Measurements from ENCODE around the gene CCDC142.

- TF ChIP-seq, protein P1, sequence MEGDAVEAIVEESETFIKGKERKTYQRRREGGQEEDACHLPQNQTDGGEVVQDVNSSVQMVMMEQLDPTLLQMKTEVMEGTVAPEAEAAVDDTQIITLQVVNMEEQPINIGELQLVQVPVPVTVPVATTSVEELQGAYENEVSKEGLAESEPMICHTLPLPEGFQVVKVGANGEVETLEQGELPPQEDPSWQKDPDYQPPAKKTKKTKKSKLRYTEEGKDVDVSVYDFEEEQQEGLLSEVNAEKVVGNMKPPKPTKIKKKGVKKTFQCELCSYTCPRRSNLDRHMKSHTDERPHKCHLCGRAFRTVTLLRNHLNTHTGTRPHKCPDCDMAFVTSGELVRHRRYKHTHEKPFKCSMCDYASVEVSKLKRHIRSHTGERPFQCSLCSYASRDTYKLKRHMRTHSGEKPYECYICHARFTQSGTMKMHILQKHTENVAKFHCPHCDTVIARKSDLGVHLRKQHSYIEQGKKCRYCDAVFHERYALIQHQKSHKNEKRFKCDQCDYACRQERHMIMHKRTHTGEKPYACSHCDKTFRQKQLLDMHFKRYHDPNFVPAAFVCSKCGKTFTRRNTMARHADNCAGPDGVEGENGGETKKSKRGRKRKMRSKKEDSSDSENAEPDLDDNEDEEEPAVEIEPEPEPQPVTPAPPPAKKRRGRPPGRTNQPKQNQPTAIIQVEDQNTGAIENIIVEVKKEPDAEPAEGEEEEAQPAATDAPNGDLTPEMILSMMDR (IDR thresholded peaks at IDR 0.05 in 2 of 3, conservative IDR thresholded peaks at IDR 0.05 in 1 of 3; ENCODE audit: control insufficient read depth in 2 of 3, extremely low read depth in 1 of 3, insufficient read depth in 1 of 3, low read depth in 3 of 3, low read length in 3 of 3), result no peak
- no peak for TF ChIP-seq EP300 (IDR thresholded peaks at IDR 0.05; ENCODE audit: borderline replicate concordance in 1 of 2, control insufficient read depth in 1 of 2, low read depth in 2 of 2, low read length in 2 of 2)
- TF ChIP-seq, protein P2, sequence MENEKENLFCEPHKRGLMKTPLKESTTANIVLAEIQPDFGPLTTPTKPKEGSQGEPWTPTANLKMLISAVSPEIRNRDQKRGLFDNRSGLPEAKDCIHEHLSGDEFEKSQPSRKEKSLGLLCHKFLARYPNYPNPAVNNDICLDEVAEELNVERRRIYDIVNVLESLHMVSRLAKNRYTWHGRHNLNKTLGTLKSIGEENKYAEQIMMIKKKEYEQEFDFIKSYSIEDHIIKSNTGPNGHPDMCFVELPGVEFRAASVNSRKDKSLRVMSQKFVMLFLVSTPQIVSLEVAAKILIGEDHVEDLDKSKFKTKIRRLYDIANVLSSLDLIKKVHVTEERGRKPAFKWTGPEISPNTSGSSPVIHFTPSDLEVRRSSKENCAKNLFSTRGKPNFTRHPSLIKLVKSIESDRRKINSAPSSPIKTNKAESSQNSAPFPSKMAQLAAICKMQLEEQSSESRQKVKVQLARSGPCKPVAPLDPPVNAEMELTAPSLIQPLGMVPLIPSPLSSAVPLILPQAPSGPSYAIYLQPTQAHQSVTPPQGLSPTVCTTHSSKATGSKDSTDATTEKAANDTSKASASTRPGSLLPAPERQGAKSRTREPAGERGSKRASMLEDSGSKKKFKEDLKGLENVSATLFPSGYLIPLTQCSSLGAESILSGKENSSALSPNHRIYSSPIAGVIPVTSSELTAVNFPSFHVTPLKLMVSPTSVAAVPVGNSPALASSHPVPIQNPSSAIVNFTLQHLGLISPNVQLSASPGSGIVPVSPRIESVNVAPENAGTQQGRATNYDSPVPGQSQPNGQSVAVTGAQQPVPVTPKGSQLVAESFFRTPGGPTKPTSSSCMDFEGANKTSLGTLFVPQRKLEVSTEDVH (IDR thresholded peaks at IDR 0.05; ENCODE audit: low read depth, partially characterized antibody), result no peak
- no peak for TF ChIP-seq BCL3 (IDR thresholded peaks at IDR 0.05; ENCODE audit: borderline replicate concordance, insufficient read depth, low read depth, low read length, poor library complexity, severe bottlenecking)
These were observed 21.0 kb upstream of the CCDC142 start for GRCh38 chr2:74503506-74504475.

Measured in GM12878 (cell line).